Calu3 (cell line): ENCODE measurements around the gene TRIO. TPM values are rescaled to one million over a fixed set of nuclear protein-coding genes. Genes with fewer than 3 reads are reported as not detected.

Experiments used
- BruUV-seq: library from RNA; stranded (reverse); fragments of 400-500 nt; replicated peaks from 2 replicates; lab custom pipeline; 2021; lab: Mats Ljungman, UMichigan
- CTCF ChIA-PET: fragments of 300-600 bp; sonication (Branson Sonifier 250); formaldehyde crosslinking; loops from one replicate; lab custom pipeline; 2022; ENCODE audit warnings: antibody characterized with exemption; lab: Charles Lee
- DNase-seq: peaks from one replicate; pipeline ENCODE4 v3.0.0; 2022
- H3K27ac Mint-ChIP-seq: one replicate; pipeline ENCODE4 v1.8.0; 2022; ENCODE audit warnings: mixed read lengths; ENCODE audit not compliant: unreplicated experiment
- H3K27me3 Mint-ChIP-seq: one replicate; pipeline ENCODE4 v1.8.0; 2022; ENCODE audit warnings: mixed read lengths; ENCODE audit not compliant: unreplicated experiment
- H3K36me3 Mint-ChIP-seq: one replicate; pipeline ENCODE4 v1.8.0; 2022; ENCODE audit warnings: mild to moderate bottlenecking, moderate library complexity, mixed read lengths; ENCODE audit not compliant: insufficient read depth, unreplicated experiment
- H3K4me1 Mint-ChIP-seq: one replicate; pipeline ENCODE4 v1.8.0; 2022; ENCODE audit warnings: mild to moderate bottlenecking, low read depth, mixed read lengths; ENCODE audit not compliant: unreplicated experiment
- H3K4me3 Mint-ChIP-seq: one replicate; pipeline ENCODE4 v1.8.0; 2022; ENCODE audit warnings: mild to moderate bottlenecking, low read depth, moderate library complexity, mixed read lengths; ENCODE audit not compliant: unreplicated experiment
- H3K9me3 Mint-ChIP-seq: one replicate; pipeline ENCODE4 v1.8.0; 2022; ENCODE audit warnings: low read depth, mixed read lengths; ENCODE audit not compliant: unreplicated experiment
- CTCF ChIP-seq: fragments of 200-600 bp; IDR thresholded peaks from one replicate; pipeline ENCODE4 v1.8.0; 2022; ENCODE audit warnings: antibody characterized with exemption; ENCODE audit not compliant: unreplicated experiment
- intact Hi-C: fragments of 100-400 bp; cut with micrococcal nuclease; formaldehyde crosslinking; loops from one replicate; pipeline ENCODE4 v1.10.0; 2022; ENCODE audit not compliant: unreplicated experiment
- total RNA-seq: library from RNA; stranded (reverse); gene quantifications from 2 replicates; pipeline ENCODE4 v1.2.3, GENCODE V29; 2022

TRIO gene
- total RNA-seq, 1 experiment from 2014 or later, result 183 TPM

- Mint-ChIP-seq H3K27me3 (no peaks in the 10 kb centered on the region), H3K4me3 (no peak overlapping the region), H3K4me1 (peaks cover 37% of the 10 kb centered on the region), H3K27ac (no peak overlapping the region), H3K9me3 (no peaks in the 10 kb centered on the region), H3K36me3 (peaks cover 7% of the 10 kb centered on the region)
- CTCF ChIA-PET, result no interaction called here
- no peak for DNase-seq
- no TSS peak for BruUV-seq
- no peak for TF ChIP-seq CTCF
- intact Hi-C loops, result no loop called here
Measured at GRCh38 chr5:14242871-14243383, 99.8 kb downstream of the TRIO start.

GRCh38 chr5:14243766-14244165 lies 100.6 kb downstream of the TRIO start:
- BruUV-seq, result no TSS peak
- peaks cover 40% of the 10 kb centered on the region for H3K4me1 Mint-ChIP-seq

DNA sequence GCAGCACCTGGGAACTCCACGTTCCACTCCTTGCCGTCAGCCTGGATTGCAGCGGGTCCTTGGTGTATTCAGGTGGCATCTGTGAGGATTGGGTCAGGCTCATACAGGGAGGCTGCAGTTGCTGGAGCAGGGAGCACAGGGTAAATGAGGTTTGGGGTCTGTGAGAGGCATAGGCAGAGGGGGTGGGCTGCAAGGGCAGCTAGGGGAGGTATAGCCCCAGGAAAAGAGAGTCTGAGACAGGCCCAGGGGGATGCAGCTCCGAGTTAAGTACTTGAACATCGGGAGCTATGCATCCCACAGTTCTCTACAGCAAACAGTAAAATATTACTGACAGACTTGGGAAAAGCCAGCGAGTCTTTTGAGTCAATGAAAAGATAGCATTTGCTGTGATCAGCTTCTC lies 101.6 kb downstream of the TRIO start:
- DNase-seq, result no peak
- Mint-ChIP-seq H3K9me3 (no peaks in the 10 kb centered on the region), H3K4me1 (peaks cover 44% of the 10 kb centered on the region), H3K36me3 (peaks cover 2% of the 10 kb centered on the region), H3K27ac (no peak overlapping the region), H3K27me3 (no peaks in the 10 kb centered on the region), H3K4me3 (no peak overlapping the region)
- intact Hi-C loops, result no loop called here
- CTCF ChIA-PET, result no interaction called here
- no peak for TF ChIP-seq CTCF
- no TSS peak for BruUV-seq

More at GRCh38 chr5:14243766-14244165, 100.6 kb downstream of the TRIO start:
- Mint-ChIP-seq H3K9me3 (no peaks in the 10 kb centered on the region), H3K27ac (no peak overlapping the region), H3K27me3 (no peaks in the 10 kb centered on the region), H3K36me3 (peaks cover 7% of the 10 kb centered on the region), H3K4me3 (no peak overlapping the region)
- CTCF ChIA-PET, result no interaction called here
- intact Hi-C loops, result no loop called here
- TF ChIP-seq CTCF, result no peak
- DNase-seq, result no peak

DNA sequence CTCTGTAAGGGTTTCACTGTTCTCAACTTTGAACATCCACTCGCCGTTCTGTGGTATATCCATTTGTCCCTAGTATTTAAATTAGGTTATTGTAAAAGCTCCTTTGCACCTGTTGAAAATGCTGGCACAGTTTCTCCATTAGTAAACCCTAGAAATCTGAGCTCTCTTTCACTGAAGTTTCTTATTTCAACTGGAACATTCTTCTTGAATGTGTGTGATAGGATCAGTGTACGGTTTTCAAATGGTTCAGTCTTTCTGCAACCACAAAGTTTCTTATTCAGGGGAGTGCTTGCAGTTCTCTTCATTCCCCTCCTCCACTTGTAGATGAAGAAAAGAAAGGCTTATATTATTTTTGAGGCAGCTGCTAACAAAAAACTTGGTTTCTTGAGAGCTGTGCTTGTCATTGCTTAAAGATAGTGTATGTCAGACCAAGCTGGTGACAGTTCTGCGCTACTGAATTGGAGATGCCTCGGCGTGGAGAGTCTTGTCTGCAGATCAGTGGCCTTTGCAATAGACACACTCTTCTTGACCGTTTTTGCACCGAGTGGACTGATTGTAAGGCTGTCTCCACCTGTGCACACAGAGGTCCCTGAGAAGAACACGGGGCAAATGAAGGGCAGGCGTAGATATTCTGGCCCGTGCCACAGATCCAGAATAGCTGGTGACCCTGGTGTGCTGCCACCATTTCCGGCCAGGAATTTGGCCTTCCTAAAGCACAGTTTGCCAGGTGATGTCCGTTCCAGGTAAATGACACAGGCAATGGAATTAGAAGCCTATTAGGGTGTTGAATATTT lies 102.2 kb downstream of the TRIO start:
- intact Hi-C loops, result no loop called here
- Mint-ChIP-seq H3K9me3 (no peaks in the 10 kb centered on the region), H3K4me3 (no peak overlapping the region), H3K36me3 (no peaks in the 10 kb centered on the region), H3K4me1 (peaks cover 40% of the 10 kb centered on the region), H3K27ac (no peak overlapping the region), H3K27me3 (no peaks in the 10 kb centered on the region)
- TF ChIP-seq CTCF, result no peak
- BruUV-seq, result no TSS peak
- DNase-seq, result no peak
- CTCF ChIA-PET, result no interaction called here
